ENCODE results near the gene MTREX.

GRCh38 chr5:55463613-55464012, 155.8 kb downstream of the MTREX start:
- TF ChIP-seq ZNF707 (tag by site-specific recombination; IDR thresholded peaks at IDR 0.05) = no peak
- TF ChIP-seq ZNF416 (tag by site-specific recombination; IDR thresholded peaks at IDR 0.05) = no peak
- no peak for TF ChIP-seq ZNF335 (tag by site-specific recombination; conservative IDR thresholded peaks at IDR 0.05)
- TF ChIP-seq CTCF (tag by site-specific recombination; IDR thresholded peaks at IDR 0.05) = no peak
- no peak for TF ChIP-seq TCF7L2 (IDR thresholded peaks at IDR 0.05; ENCODE audit: borderline replicate concordance, low read depth, low read length)
- TF ChIP-seq FEZF1 (tag by site-specific recombination; IDR thresholded peaks at IDR 0.05) = no peak
- peak; percentile 80; the same call in 1 of the 2 replicates for TF ChIP-seq ZNF514 (tag by site-specific recombination; IDR thresholded peaks at IDR 0.05)
- TF ChIP-seq ZBTB21 (tag by site-specific recombination; IDR thresholded peaks at IDR 0.05) = peak; percentile 65
